GM12873 (cell line): ENCODE results near the gene HYDIN.

ENCODE experiments used
- CTCF ChIP-seq: IDR thresholded peaks from 2 replicates; pipeline ENCODE4 v1.5.1; 2012; ENCODE audit warnings: low read depth, mild to moderate bottlenecking, moderate library complexity, low read length, control low read depth; ENCODE audit not compliant: insufficient read depth; ENCODE audit errors: missing control alignments

The HYDIN gene

GRCh38 chr16:71201556-71201955, 29.0 kb downstream of the HYDIN start:
- no peak for TF ChIP-seq CTCF

- no peak for TF ChIP-seq CTCF
Measured at GRCh38 chr16:71201054-71201453, 29.5 kb downstream of the HYDIN start.

- no peak for TF ChIP-seq CTCF
Measured at GRCh38 chr16:71198408-71198807, 32.1 kb downstream of the HYDIN start.

GRCh38 chr16:71192387-71192786, 38.1 kb downstream of the HYDIN start:
- no peak for TF ChIP-seq CTCF

GRCh38 chr16:71188956-71189712, 41.4 kb downstream of the HYDIN start:
- no peak for TF ChIP-seq CTCF

- no peak for TF ChIP-seq CTCF
Measured at GRCh38 chr16:71185347-71185746, 45.2 kb downstream of the HYDIN start.

- TF ChIP-seq CTCF: no peak
Measured at GRCh38 chr16:71179569-71179968, 51.0 kb downstream of the HYDIN start.
